Activated CD8-positive, alpha-beta memory T cell treated with anti-CD3 and anti-CD28 coated beads for 36 hours (primary cell): Measurements from ENCODE around the gene JUN. TPM values are rescaled to one million over a fixed set of nuclear protein-coding genes. Genes with fewer than 3 reads are reported as not detected.

ENCODE experiments used
- CTCF ChIA-PET: fragments of 350-600 bp; sonication (Branson Sonifier 250); formaldehyde crosslinking; loops from one replicate; lab custom pipeline; 2021; ENCODE audit warnings: antibody characterized with exemption; lab: Charles Lee
- POLR2A ChIA-PET: fragments of 350-600 bp; sonication (Branson Sonifier 250); formaldehyde crosslinking; loops from one replicate; lab custom pipeline; 2021; ENCODE audit warnings: antibody characterized with exemption; lab: Charles Lee
- total RNA-seq, 2 experiments: library from RNA; stranded (reverse); gene quantifications; one replicate each; pipeline ENCODE4 v1.2.3, GENCODE V29; 2021

JUN gene
- total RNA-seq, result 10 to 100 TPM; 16.1 to 17.1 TPM

- POLR2A ChIA-PET, result interaction anchor here (0.6 to 2.4 kb wide), 12 partner anchors 12 to 1096 kb away, joined by 3 to 15 read pairs (median 4); partner anchors contain the start of genes FGGY and OMA1
- CTCF ChIA-PET, result interaction anchor here (0.9 to 1.8 kb wide), 2 partner anchors 28 to 261 kb away, joined by 3 to 6 read pairs; no protein-coding TSS in a partner anchor
Observed at GRCh38 chr1:58783993-58784757, at the start of gene JUN. JUN (minus strand) TSS chr1:58784047; CDS start chr1:58783070, 977 bp downstream.

- ChIA-PET CTCF (no interaction called here), POLR2A (interaction anchor here (0.5 kb wide), 1 partner anchor 241 kb away, joined by 3 read pairs; no protein-coding TSS in a partner anchor)
Observed at GRCh38 chr1:58833166-58833565, 49.3 kb upstream of the JUN start.

- POLR2A ChIA-PET, result no interaction called here
- CTCF ChIA-PET, result no interaction called here
Observed at GRCh38 chr1:58830291-58830690, 46.4 kb upstream of the JUN start.

GRCh38 chr1:58829866-58830265, 46.0 kb upstream of the JUN start:
- ChIA-PET POLR2A (no interaction called here), CTCF (no interaction called here)

GRCh38 chr1:58827298-58827697, 43.5 kb upstream of the JUN start:
- ChIA-PET CTCF (interaction anchor here (0.5 kb wide), 1 partner anchor 14 kb away, joined by 3 read pairs; no protein-coding TSS in a partner anchor), POLR2A (no interaction called here)

- ChIA-PET POLR2A (no interaction called here), CTCF (no interaction called here)
Observed at GRCh38 chr1:58824753-58825389, 41.0 kb upstream of the JUN start.

- ChIA-PET POLR2A (no interaction called here), CTCF (interaction anchor here (0.6 kb wide), 1 partner anchor 63 kb away, joined by 3 read pairs; no protein-coding TSS in a partner anchor)
Observed at GRCh38 chr1:58823481-58824010, 39.7 kb upstream of the JUN start.

GRCh38 chr1:58821309-58821708, 37.5 kb upstream of the JUN start:
- CTCF ChIA-PET, result interaction anchor here (1.0 kb wide), 1 partner anchor 10 kb away, joined by 3 read pairs; no protein-coding TSS in a partner anchor
- POLR2A ChIA-PET, result no interaction called here

GRCh38 chr1:58818976-58819375, 35.1 kb upstream of the JUN start:
- POLR2A ChIA-PET, result no interaction called here
- CTCF ChIA-PET, result no interaction called here

- ChIA-PET POLR2A (interaction anchor here (0.9 kb wide), 1 partner anchor 37 kb away, joined by 4 read pairs; no protein-coding TSS in a partner anchor), CTCF (no interaction called here)
Observed at GRCh38 chr1:58818075-58818474, 34.2 kb upstream of the JUN start.

GRCh38 chr1:58816747-58817221, 32.9 kb upstream of the JUN start:
- CTCF ChIA-PET, result interaction anchor here (0.6 kb wide), 1 partner anchor 219 kb away, joined by 3 read pairs; no protein-coding TSS in a partner anchor
- POLR2A ChIA-PET, result interaction anchor here (1.0 to 1.4 kb wide), 2 partner anchors 33 to 41 kb away, joined by 4 to 10 read pairs; partner anchors contain the start of gene JUN

- POLR2A ChIA-PET, result interaction anchor here (1.0 to 1.4 kb wide), 2 partner anchors 33 to 42 kb away, joined by 4 to 10 read pairs; partner anchors contain the start of gene JUN
- CTCF ChIA-PET, result interaction anchor here (0.6 kb wide), 1 partner anchor 220 kb away, joined by 3 read pairs; no protein-coding TSS in a partner anchor
Observed at GRCh38 chr1:58816072-58816746, 32.4 kb upstream of the JUN start.

GRCh38 chr1:58815686-58816071, 31.8 kb upstream of the JUN start:
- CTCF ChIA-PET, result no interaction called here

GRCh38 chr1:58815069-58815685, 31.3 kb upstream of the JUN start:
- ChIA-PET CTCF (no interaction called here), POLR2A (no interaction called here)

More at GRCh38 chr1:58815686-58816071, 31.8 kb upstream of the JUN start:
- POLR2A ChIA-PET, result interaction anchor here (1.0 to 1.4 kb wide), 2 partner anchors 32 to 42 kb away, joined by 4 to 10 read pairs; partner anchors contain the start of gene JUN

GRCh38 chr1:58814251-58815068, 30.6 kb upstream of the JUN start:
- POLR2A ChIA-PET, result no interaction called here
- CTCF ChIA-PET, result no interaction called here

- CTCF ChIA-PET, result interaction anchor here (0.7 kb wide), 1 partner anchor 14 kb away, joined by 3 read pairs; no protein-coding TSS in a partner anchor
- POLR2A ChIA-PET, result no interaction called here
Observed at GRCh38 chr1:58813801-58814200, 30.0 kb upstream of the JUN start.

- CTCF ChIA-PET, result interaction anchor here (0.7 kb wide), 1 partner anchor 14 kb away, joined by 3 read pairs; no protein-coding TSS in a partner anchor
- POLR2A ChIA-PET, result no interaction called here
Observed at GRCh38 chr1:58813361-58813760, 29.5 kb upstream of the JUN start.
